ENCODE data around the gene STRA8. TPM values are rescaled to one million over a fixed set of nuclear protein-coding genes. Genes with fewer than 3 reads are reported as not detected.
"Not testable (repeated sequence)": the region's sequence is repeated elsewhere in the genome, so short reads cannot be mapped to it uniquely, and the experiment has no call there.

Gene STRA8
- total RNA-seq, 4 donors from 2014 or later, result not detected

- H3K9me3 ChIP-seq, result no peaks in the 10 kb centered on the region
- TF ChIP-seq CTCF (IDR thresholded peaks at IDR 0.05) (no peak), POLR2A (IDR thresholded peaks at IDR 0.05) (no peak)
- H3K4me1 ChIP-seq, result no peaks in the 10 kb centered on the region
- H3K27me3 ChIP-seq, result no peaks in the 10 kb centered on the region
- no peak overlapping the region for H3K27ac ChIP-seq
- no peak overlapping the region for H3K4me3 ChIP-seq
- intact Hi-C loops (cut with DNase I; ENCODE audit: low total_unique reads), result no loop called here
- H3K36me3 ChIP-seq, result no peaks in the 10 kb centered on the region
- no peak for DNase-seq
These were observed 9.6 kb upstream of the STRA8 start for GRCh38 chr7:135224027-135224426.

DNA sequence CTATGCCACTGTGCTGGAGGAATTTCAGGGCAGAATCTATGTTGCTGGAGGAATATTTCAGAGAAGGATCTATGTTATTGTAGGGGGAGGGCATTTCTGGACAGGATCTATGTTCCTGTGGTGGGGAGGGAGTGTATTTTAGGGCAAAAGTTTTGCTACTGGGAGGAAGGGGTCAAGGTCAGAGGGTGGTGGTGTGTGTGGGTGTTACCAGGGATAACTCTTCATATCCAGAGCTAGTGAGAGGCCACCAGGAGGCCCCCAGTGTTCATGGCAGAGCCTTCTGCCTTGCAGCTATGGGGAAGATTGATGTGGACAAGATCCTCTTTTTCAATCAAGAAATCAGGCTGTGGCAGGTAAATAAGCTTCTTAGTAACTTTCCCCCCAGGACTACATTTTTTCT is 2.0 kb upstream of the STRA8 start:
- no peaks in the 10 kb centered on the region for H3K36me3 ChIP-seq
- no peaks in the 10 kb centered on the region for H3K9me3 ChIP-seq
- H3K27ac ChIP-seq, result no peak overlapping the region
- H3K4me1 ChIP-seq, result no peaks in the 10 kb centered on the region
- intact Hi-C loops (cut with DNase I; ENCODE audit: low total_unique reads), result no loop called here
- no peaks in the 10 kb centered on the region for H3K27me3 ChIP-seq
- DNase-seq, result no peak
- TF ChIP-seq POLR2A (IDR thresholded peaks at IDR 0.05) (no peak), CTCF (IDR thresholded peaks at IDR 0.05) (no peak)
- no peak overlapping the region for H3K4me3 ChIP-seq

GRCh38 chr7:135232087-135232486 is 1.6 kb upstream of the STRA8 start:
- Histone ChIP-seq H3K9me3 (no peaks in the 10 kb centered on the region), H3K4me3 (no peak overlapping the region), H3K27me3 (no peaks in the 10 kb centered on the region), H3K27ac (no peak overlapping the region), H3K4me1 (no peaks in the 10 kb centered on the region), H3K36me3 (no peaks in the 10 kb centered on the region)
- DNase-seq, result no peak
- intact Hi-C loops (cut with DNase I; ENCODE audit: low total_unique reads), result no loop called here
- no peak for TF ChIP-seq POLR2A (IDR thresholded peaks at IDR 0.05)
- TF ChIP-seq CTCF (IDR thresholded peaks at IDR 0.05), result no peak

GRCh38 chr7:135232720-135233119 is 918 bp upstream of the STRA8 start:
- no peaks in the 10 kb centered on the region for H3K9me3 ChIP-seq
- intact Hi-C loops (cut with DNase I; ENCODE audit: low total_unique reads), result no loop called here
- H3K4me3 ChIP-seq, result no peak overlapping the region
- no peak for DNase-seq
- TF ChIP-seq POLR2A (IDR thresholded peaks at IDR 0.05) (no peak), CTCF (IDR thresholded peaks at IDR 0.05) (no peak)
- H3K27ac ChIP-seq, result no peak overlapping the region
- no peaks in the 10 kb centered on the region for H3K4me1 ChIP-seq
- H3K36me3 ChIP-seq, result no peaks in the 10 kb centered on the region
- H3K27me3 ChIP-seq, result no peaks in the 10 kb centered on the region

- H3K9me3 ChIP-seq; H3K27ac ChIP-seq; DNase-seq; H3K4me1 ChIP-seq; H3K4me3 ChIP-seq; H3K36me3 ChIP-seq; intact Hi-C loops (cut with DNase I; ENCODE audit: low total_unique reads); H3K27me3 ChIP-seq: not testable (repeated sequence)
These were observed 457 bp downstream of the STRA8 start for GRCh38 chr7:135234095-135234494.

GRCh38 chr7:135234727-135235126 is 1.1 kb downstream of the STRA8 start:
- intact Hi-C loops (cut with DNase I; ENCODE audit: low total_unique reads), result no loop called here
- Histone ChIP-seq H3K36me3 (no peaks in the 10 kb centered on the region), H3K4me3 (no peak overlapping the region), H3K27me3 (no peaks in the 10 kb centered on the region), H3K4me1 (no peaks in the 10 kb centered on the region), H3K27ac (no peak overlapping the region), H3K9me3 (no peaks in the 10 kb centered on the region)
- DNase-seq, result no peak
- TF ChIP-seq CTCF (IDR thresholded peaks at IDR 0.05), result no peak
- no peak for TF ChIP-seq POLR2A (IDR thresholded peaks at IDR 0.05)

Measured in uterus (tissue), 4 donors.